ENCODE measurements around the gene DHX16.

DHX16 gene

DNA sequence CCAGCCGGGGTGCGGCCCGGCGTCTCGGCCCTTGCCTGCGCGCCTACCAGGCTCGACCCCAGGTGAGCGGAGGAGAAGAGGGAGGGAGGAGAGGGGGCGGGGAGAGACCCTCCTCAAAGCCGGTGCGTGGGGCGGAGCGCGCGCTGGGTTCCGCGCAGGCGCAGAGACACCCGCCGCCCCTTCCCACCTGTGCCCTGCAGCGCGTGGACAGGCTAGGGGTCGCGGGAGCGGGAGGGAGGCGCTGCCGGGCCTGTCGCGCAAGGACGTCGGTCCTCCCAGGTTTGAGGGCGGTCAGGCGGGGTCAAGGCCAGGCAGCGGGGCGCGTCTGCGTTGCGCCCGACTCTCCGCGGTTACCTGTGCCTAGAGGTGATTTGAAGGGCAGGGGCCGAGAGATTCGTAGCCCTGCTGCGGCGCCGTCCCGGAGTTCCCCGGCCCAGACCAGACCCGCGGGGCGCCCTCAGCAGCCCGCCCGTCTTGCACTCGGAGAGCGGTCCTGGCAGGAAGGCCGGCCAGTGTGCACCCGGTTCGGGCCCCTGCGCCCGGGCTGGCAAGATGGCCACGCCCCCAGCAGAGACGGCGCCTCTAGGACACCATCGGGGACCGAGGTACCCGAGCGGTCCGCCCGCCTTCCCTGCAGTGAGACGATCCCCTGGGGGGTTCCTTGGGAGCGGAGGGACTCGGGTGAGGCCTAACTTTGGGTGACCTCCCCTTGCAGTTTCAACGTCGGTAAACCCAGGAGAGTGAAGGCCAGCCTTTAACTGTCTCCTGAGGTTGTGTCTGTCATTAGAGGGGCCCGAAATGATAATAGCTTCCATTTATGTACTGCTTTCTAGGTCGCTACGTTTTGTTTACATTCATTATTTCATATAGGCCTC is 25.3 kb downstream of the DHX16 start:
- Histone ChIP-seq H3K4me2 (ENCODE audit: low read depth, low read length, poor library complexity, severe bottlenecking) (peak overlapping the region; percentile 97), H3K27me3 (ENCODE audit: low read length) (no peaks in the 10 kb centered on the region), H3K9me2 (replicated peaks; ENCODE audit: insufficient read depth, low read length) (no peaks in the 10 kb centered on the region), H3K9ac (ENCODE audit: low read length) (peak overlapping the region; percentile 89), H2AFZ (ENCODE audit: low read depth, low read length, severe bottlenecking) (peak overlapping the region; percentile 79), H3K36me3 (ENCODE audit: low read length) (peaks cover 4% of the 10 kb centered on the region; the same call in 1 of the 2 replicates), H3K27ac (ENCODE audit: low read depth, low read length) (peak overlapping the region; percentile 82), H3K79me2 (ENCODE audit: insufficient read depth, low read length) (peaks cover 39% of the 10 kb centered on the region), H4K20me1 (ENCODE audit: low read depth, low read length) (peaks cover 8% of the 10 kb centered on the region; the same call in 1 of the 2 replicates), H3K4me3 (ENCODE audit: insufficient read depth, low read length, poor library complexity, severe bottlenecking) (peak overlapping the region; percentile 80), H3F3A (ENCODE audit: insufficient read depth) (peaks cover 13% of the 10 kb centered on the region), H3K9me3 (ENCODE audit: insufficient read depth, low read length) (no peaks in the 10 kb centered on the region)
- TF ChIP-seq EZH2phosphoT487 (conservative IDR thresholded peaks at IDR 0.05; ENCODE audit: low read length) = no peak
- TF ChIP-seq, protein P1, sequence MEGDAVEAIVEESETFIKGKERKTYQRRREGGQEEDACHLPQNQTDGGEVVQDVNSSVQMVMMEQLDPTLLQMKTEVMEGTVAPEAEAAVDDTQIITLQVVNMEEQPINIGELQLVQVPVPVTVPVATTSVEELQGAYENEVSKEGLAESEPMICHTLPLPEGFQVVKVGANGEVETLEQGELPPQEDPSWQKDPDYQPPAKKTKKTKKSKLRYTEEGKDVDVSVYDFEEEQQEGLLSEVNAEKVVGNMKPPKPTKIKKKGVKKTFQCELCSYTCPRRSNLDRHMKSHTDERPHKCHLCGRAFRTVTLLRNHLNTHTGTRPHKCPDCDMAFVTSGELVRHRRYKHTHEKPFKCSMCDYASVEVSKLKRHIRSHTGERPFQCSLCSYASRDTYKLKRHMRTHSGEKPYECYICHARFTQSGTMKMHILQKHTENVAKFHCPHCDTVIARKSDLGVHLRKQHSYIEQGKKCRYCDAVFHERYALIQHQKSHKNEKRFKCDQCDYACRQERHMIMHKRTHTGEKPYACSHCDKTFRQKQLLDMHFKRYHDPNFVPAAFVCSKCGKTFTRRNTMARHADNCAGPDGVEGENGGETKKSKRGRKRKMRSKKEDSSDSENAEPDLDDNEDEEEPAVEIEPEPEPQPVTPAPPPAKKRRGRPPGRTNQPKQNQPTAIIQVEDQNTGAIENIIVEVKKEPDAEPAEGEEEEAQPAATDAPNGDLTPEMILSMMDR (IDR thresholded peaks at IDR 0.05; ENCODE audit: insufficient read depth, low read length, poor library complexity, severe bottlenecking) = no peak

DNA sequence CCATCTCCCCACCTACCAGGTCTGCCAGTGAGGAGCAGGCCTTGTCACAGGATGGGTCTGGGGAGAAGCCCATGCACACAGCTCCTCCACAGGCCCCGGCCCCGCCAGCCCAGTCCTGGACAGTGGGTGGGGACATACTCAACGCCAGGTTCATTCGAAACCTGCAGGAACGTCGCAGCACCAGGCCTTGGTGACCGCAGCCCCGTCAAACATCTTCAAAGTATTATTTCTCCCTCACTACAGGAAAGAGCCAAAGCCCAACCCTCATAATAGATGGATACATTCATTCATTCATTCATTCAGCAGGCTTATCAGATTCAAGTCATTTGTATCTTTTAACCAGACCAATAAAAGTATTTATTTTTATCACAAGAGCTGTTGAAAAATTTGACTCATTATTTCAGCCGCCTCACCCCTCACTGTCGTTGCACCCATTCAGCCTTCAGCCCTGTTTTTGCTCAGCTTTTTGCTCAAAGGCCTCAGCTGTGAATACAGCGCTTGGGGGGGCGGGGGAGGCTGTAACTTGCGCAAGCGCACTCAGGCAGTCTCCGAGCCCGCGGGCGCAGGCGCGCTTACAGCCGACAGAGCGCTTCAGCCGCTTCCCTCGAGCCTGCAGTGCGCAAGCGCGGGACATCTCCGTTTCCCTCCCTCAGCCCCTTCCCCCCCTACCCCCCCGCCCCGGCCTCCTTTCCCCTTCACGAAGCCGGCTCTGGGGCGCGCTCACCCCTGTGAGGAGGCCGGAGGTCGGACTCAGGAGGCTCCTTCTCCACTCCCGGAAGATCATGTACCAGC is 26.2 kb downstream of the DHX16 start, which contains the start of gene C6orf136:
C6orf136 (plus strand) TSS at position 684 of the 792 bp plus-strand sequence; CDS start at position 783, 99 bp downstream.
- H4K20me1 ChIP-seq (ENCODE audit: low read depth, low read length) = peaks cover 8% of the 10 kb centered on the region; the same call in 1 of the 2 replicates

DNA sequence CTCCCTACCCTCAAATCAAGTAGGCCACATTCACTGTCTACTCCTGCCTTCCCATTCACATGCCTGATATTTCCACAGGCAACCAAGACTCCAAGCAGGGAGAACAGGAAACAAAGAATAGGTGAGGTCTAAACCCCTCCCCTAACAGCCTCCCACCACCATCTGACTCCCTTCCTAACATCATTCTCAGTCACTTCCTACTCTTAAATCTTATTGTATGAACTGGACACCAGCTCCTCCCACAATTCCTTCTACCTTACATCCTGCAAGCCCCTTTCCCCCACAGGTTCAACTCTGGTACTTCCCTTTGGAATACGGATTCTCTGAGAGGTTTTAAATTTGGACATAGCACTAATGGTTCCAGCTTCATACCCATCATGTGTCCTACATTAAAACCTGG is 26.8 kb downstream of the DHX16 start:
- Histone ChIP-seq H3K9me3 (ENCODE audit: insufficient read depth, low read length) (no peaks in the 10 kb centered on the region), H3F3A (ENCODE audit: insufficient read depth) (peaks cover 6% of the 10 kb centered on the region), H3K9me2 (replicated peaks; ENCODE audit: insufficient read depth, low read length) (no peaks in the 10 kb centered on the region), H3K27ac (ENCODE audit: low read depth, low read length) (no peak overlapping the region), H3K79me2 (ENCODE audit: insufficient read depth, low read length) (peaks cover 39% of the 10 kb centered on the region), H3K9ac (ENCODE audit: low read length) (peak overlapping the region; percentile 89), H3K36me3 (ENCODE audit: low read length) (no peaks in the 10 kb centered on the region), H4K20me1 (ENCODE audit: low read depth, low read length) (peaks cover 8% of the 10 kb centered on the region; the same call in 1 of the 2 replicates), H3K27me3 (ENCODE audit: low read length) (no peaks in the 10 kb centered on the region), H3K4me2 (ENCODE audit: low read depth, low read length, poor library complexity, severe bottlenecking) (peak overlapping the region; percentile 97), H2AFZ (ENCODE audit: low read depth, low read length, severe bottlenecking) (no peak overlapping the region), H3K4me3 (ENCODE audit: insufficient read depth, low read length, poor library complexity, severe bottlenecking) (peak overlapping the region; percentile 50)
- TF ChIP-seq EZH2phosphoT487 (conservative IDR thresholded peaks at IDR 0.05; ENCODE audit: low read length) = no peak
- TF ChIP-seq, protein P1 (IDR thresholded peaks at IDR 0.05; ENCODE audit: insufficient read depth, low read length, poor library complexity, severe bottlenecking) = no peak

More for the DNA sequence above, 26.2 kb downstream of the DHX16 start, which contains the start of gene C6orf136:
- TF ChIP-seq EZH2phosphoT487 (conservative IDR thresholded peaks at IDR 0.05; ENCODE audit: low read length) = no peak
- TF ChIP-seq, protein P1 (IDR thresholded peaks at IDR 0.05; ENCODE audit: insufficient read depth, low read length, poor library complexity, severe bottlenecking) = no peak
- H3K9me3 ChIP-seq (ENCODE audit: insufficient read depth, low read length) = no peaks in the 10 kb centered on the region
- H2AFZ ChIP-seq (ENCODE audit: low read depth, low read length, severe bottlenecking) = peak within 1 kb of the TSS; percentile 79
- H3K27me3 ChIP-seq (ENCODE audit: low read length) = no peaks in the 10 kb centered on the region
- peak within 1 kb of the TSS; percentile 97 for H3K4me2 ChIP-seq (ENCODE audit: low read depth, low read length, poor library complexity, severe bottlenecking)
- H3K27ac ChIP-seq (ENCODE audit: low read depth, low read length) = peak within 1 kb of the TSS; percentile 82
- H3K9ac ChIP-seq (ENCODE audit: low read length) = peak within 1 kb of the TSS; percentile 89
- peaks cover 39% of the 10 kb centered on the region for H3K79me2 ChIP-seq (ENCODE audit: insufficient read depth, low read length)
- H3K9me2 ChIP-seq (replicated peaks; ENCODE audit: insufficient read depth, low read length) = no peaks in the 10 kb centered on the region
- peak within 1 kb of the TSS; percentile 80 for H3K4me3 ChIP-seq (ENCODE audit: insufficient read depth, low read length, poor library complexity, severe bottlenecking)
- no peaks in the 10 kb centered on the region for H3K36me3 ChIP-seq (ENCODE audit: low read length)
- H3F3A ChIP-seq (ENCODE audit: insufficient read depth) = peaks cover 9% of the 10 kb centered on the region
